Peyer's patch (tissue), 4 donors: ENCODE data around the gene SLCO4A1. TPM values are rescaled to one million over a fixed set of nuclear protein-coding genes. Genes with fewer than 3 reads are reported as not detected.
A peak's percentile ranks its signal among the peaks of the same experiment; 100 is the strongest.

Experiments
- DNase-seq, 3 donors: peaks; one replicate each; pipeline ENCODE4 v3.0.0-alpha.2; 2017 to 2019
- H3K27ac ChIP-seq, 4 donors: fragments of 200-600 bp; sonication (generic); one replicate each; pipeline ENCODE4 v1.5.1; 2016 to 2019
- H3K27me3 ChIP-seq, 2 donors: fragments of 200-600 bp; sonication (generic); one replicate each; pipeline ENCODE4 v1.5.1; 2019
- H3K36me3 ChIP-seq, 3 donors: fragments of 200-600 bp; sonication (generic); one replicate each; pipeline ENCODE4 v1.5.1; 2016 to 2019
- H3K4me1 ChIP-seq, 4 donors: fragments of 200-600 bp; sonication (generic); one replicate each; pipeline ENCODE4 v1.5.1; 2016 to 2019
- H3K4me3 ChIP-seq, 4 donors: fragments of 200-600 bp; sonication (generic); 1 replicate in 3 of 4; 2 replicates in 1 of 4; pipeline ENCODE4 v1.5.1; 2016 to 2019; ENCODE audit warnings: mild to moderate bottlenecking in 1 of 4
- H3K9me3 ChIP-seq, 4 donors: fragments of 200-600 bp; sonication (generic); one replicate each; pipeline ENCODE4 v1.5.1; 2016 to 2019; ENCODE audit warnings: mild to moderate bottlenecking in 1 of 4
- CTCF ChIP-seq, 6 experiments: fragments of 450-650 bp in 4 of 6; fragments of 200-600 bp in 2 of 6; sonication (generic) in 1 of 6; IDR thresholded peaks; one replicate each; pipeline ENCODE4 v1.5.1; 2017 to 2019; ENCODE audit warnings: antibody characterized with exemption in 6 of 6, mild to moderate bottlenecking in 3 of 6, moderate library complexity in 1 of 6
- POLR2A ChIP-seq, 2 donors: fragments of 450-650 bp; IDR thresholded peaks; one replicate each; pipeline ENCODE4 v1.5.1; 2017; ENCODE audit warnings: antibody characterized with exemption in 2 of 2, mild to moderate bottlenecking in 2 of 2, moderate library complexity in 2 of 2
- total RNA-seq, 4 donors: library from RNA; depleted of rRNA; stranded (reverse); fragments of >200 nt; gene quantifications; one replicate each; pipeline ENCODE4 v1.1.0, GENCODE V29; 2016

The SLCO4A1 gene
- total RNA-seq, 4 donors from 2014 or later, result 6.7 to 42.9 (median 28.5) TPM

GRCh38 chr20:62665826-62666735 lies 23.8 kb downstream of the SLCO4A1 start:
- Histone ChIP-seq H3K36me3 (no peaks in the 10 kb centered on the region), H3K4me3 (peak overlapping the region in 1 of 4 donors; percentile 21)
- no peak for TF ChIP-seq POLR2A (IDR thresholded peaks at IDR 0.05)
- TF ChIP-seq CTCF (IDR thresholded peaks at IDR 0.05), result no peak

GRCh38 chr20:62666736-62667529 lies 24.6 kb downstream of the SLCO4A1 start:
- TF ChIP-seq CTCF (IDR thresholded peaks at IDR 0.05) (peak in 1 of 6 experiments; percentile 13), POLR2A (IDR thresholded peaks at IDR 0.05) (peak in 1 of 2 donors; percentile 43)

More at GRCh38 chr20:62665826-62666735, 23.8 kb downstream of the SLCO4A1 start:
- Histone ChIP-seq H3K4me1 (peaks cover 0 to 23% (median 3%) of the 10 kb centered on the region in 4 donors), H3K9me3 (no peaks in the 10 kb centered on the region), H3K27me3 (no peaks in the 10 kb centered on the region), H3K27ac (peak overlapping the region in 3 of 4 donors; percentile 55 to 84 (median 73))
- DNase-seq, result peak in 1 of 3 donors; percentile 51

GRCh38 chr20:62667530-62668440 lies 25.5 kb downstream of the SLCO4A1 start:
- no peak for DNase-seq
- Histone ChIP-seq H3K4me1 (peaks cover 0 to 23% (median 3%) of the 10 kb centered on the region in 4 donors), H3K36me3 (no peaks in the 10 kb centered on the region), H3K27ac (peak overlapping the region in 3 of 4 donors; percentile 55 to 84 (median 73)), H3K9me3 (no peaks in the 10 kb centered on the region), H3K4me3 (no peak overlapping the region), H3K27me3 (no peaks in the 10 kb centered on the region)
- TF ChIP-seq CTCF (IDR thresholded peaks at IDR 0.05), result no peak
- TF ChIP-seq POLR2A (IDR thresholded peaks at IDR 0.05), result no peak

More at GRCh38 chr20:62666736-62667529, 24.6 kb downstream of the SLCO4A1 start:
- Histone ChIP-seq H3K4me1 (peaks cover 0 to 23% (median 3%) of the 10 kb centered on the region in 4 donors), H3K27me3 (no peaks in the 10 kb centered on the region), H3K27ac (peak overlapping the region in 3 of 4 donors; percentile 55 to 84 (median 73)), H3K36me3 (no peaks in the 10 kb centered on the region), H3K4me3 (peak overlapping the region in 1 of 4 donors; percentile 21), H3K9me3 (no peaks in the 10 kb centered on the region)
- DNase-seq, result peak in 2 of 3 donors; percentile 82 to 91

- Histone ChIP-seq H3K4me1 (peaks cover 0 to 23% (median 3%) of the 10 kb centered on the region in 4 donors), H3K4me3 (no peak overlapping the region), H3K27me3 (no peaks in the 10 kb centered on the region), H3K36me3 (no peaks in the 10 kb centered on the region), H3K9me3 (no peaks in the 10 kb centered on the region), H3K27ac (no peak overlapping the region)
- DNase-seq, result peak; percentile 49 to 85 (median 71)
- TF ChIP-seq CTCF (IDR thresholded peaks at IDR 0.05), result peak; percentile 75 to 87 (median 82)
- no peak for TF ChIP-seq POLR2A (IDR thresholded peaks at IDR 0.05)
Observed at GRCh38 chr20:62668441-62669027, 26.2 kb downstream of the SLCO4A1 start.
